ENCODE measurements around the gene P2RX7. TPM values are rescaled to one million over a fixed set of nuclear protein-coding genes. Genes with fewer than 3 reads are reported as not detected.
"Not testable (repeated sequence)": the region's sequence is repeated elsewhere in the genome, so short reads cannot be mapped to it uniquely, and the experiment has no call there.

The P2RX7 gene
- total RNA-seq, 1 experiment from 2014 or later, result 0.55 TPM

DNA sequence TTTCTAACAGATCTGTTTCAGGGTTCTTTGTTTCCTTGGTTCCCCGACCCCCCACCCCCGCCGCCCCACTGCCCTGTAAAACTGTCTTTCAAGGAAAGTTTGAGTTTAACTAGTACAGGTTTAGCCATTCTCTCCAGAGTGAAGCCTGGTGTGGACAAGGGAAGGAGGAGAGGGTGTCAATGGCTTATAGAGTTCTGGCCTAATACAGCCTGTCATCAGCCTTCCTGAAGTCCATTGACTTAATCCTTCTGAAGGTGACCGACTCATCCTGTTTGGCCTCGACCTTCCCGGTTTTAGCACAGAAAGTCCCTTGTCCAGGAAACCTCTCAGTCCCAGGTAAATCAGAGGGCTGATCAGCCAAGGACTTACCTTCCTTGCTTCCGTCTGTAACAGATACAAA lies 66.3 kb downstream of the P2RX7 start:
- ChIA-PET POLR2A (interaction anchor here (0.6 kb wide), 1 partner anchor 20 kb away, joined by 6 read pairs; no protein-coding TSS in a partner anchor), CTCF (interaction anchor here (1.0 kb wide), 1 partner anchor 40 kb away, joined by 3 read pairs; no protein-coding TSS in a partner anchor)
- DNase-seq (ENCODE audit: low spot score) (no peak), ATAC-seq (no peak)
- Mint-ChIP-seq H3K4me1 (no peaks in the 10 kb centered on the region), H3K4me3 (no peak overlapping the region), H3K27me3 (ENCODE audit: low read depth) (no peaks in the 10 kb centered on the region), H3K27ac (no peak overlapping the region), H3K9me3 (no peaks in the 10 kb centered on the region), H3K36me3 (no peaks in the 10 kb centered on the region)
- no peak for TF ChIP-seq ZNF232 (CRISPR knock-in tag; IDR thresholded peaks at IDR 0.05)
- TF ChIP-seq, protein P1, sequence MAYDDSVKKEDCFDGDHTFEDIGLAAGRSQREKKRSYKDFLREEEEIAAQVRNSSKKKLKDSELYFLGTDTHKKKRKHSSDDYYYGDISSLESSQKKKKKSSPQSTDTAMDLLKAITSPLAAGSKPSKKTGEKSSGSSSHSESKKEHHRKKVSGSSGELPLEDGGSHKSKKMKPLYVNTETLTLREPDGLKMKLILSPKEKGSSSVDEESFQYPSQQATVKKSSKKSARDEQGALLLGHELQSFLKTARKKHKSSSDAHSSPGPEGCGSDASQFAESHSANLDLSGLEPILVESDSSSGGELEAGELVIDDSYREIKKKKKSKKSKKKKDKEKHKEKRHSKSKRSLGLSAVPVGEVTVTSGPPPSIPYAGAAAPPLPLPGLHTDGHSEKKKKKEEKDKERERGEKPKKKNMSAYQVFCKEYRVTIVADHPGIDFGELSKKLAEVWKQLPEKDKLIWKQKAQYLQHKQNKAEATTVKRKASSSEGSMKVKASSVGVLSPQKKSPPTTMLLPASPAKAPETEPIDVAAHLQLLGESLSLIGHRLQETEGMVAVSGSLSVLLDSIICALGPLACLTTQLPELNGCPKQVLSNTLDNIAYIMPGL (CRISPR knock-in tag; IDR thresholded peaks at IDR 0.05), result no peak
- no peak for TF ChIP-seq FOXK1 (CRISPR knock-in tag; IDR thresholded peaks at IDR 0.05)
- no peak for TF ChIP-seq ATF3 (CRISPR knock-in tag; conservative IDR thresholded peaks at IDR 0.05)
- TF ChIP-seq NR1H2 (CRISPR knock-in tag; IDR thresholded peaks at IDR 0.05), result no peak
- no peak for TF ChIP-seq ZNF396 (CRISPR knock-in tag; IDR thresholded peaks at IDR 0.05; ENCODE audit: borderline replicate concordance)
- TF ChIP-seq, protein P2, sequence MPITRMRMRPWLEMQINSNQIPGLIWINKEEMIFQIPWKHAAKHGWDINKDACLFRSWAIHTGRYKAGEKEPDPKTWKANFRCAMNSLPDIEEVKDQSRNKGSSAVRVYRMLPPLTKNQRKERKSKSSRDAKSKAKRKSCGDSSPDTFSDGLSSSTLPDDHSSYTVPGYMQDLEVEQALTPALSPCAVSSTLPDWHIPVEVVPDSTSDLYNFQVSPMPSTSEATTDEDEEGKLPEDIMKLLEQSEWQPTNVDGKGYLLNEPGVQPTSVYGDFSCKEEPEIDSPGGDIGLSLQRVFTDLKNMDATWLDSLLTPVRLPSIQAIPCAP (CRISPR knock-in tag; IDR thresholded peaks at IDR 0.05), result no peak
- no peak for TF ChIP-seq ZNF671 (CRISPR knock-in tag; IDR thresholded peaks at IDR 0.05)
- TF ChIP-seq AR (CRISPR knock-in tag; IDR thresholded peaks at IDR 0.05), result no peak

- H3K4me1 Mint-ChIP-seq; POLR2A ChIA-PET; CTCF ChIA-PET; H3K4me3 Mint-ChIP-seq; H3K9me3 Mint-ChIP-seq; H3K27ac Mint-ChIP-seq; ATAC-seq; H3K27me3 Mint-ChIP-seq (ENCODE audit: low read depth); H3K36me3 Mint-ChIP-seq; DNase-seq (ENCODE audit: low spot score): not testable (repeated sequence)
Measured at GRCh38 chr12:121201140-121201539, 68.5 kb downstream of the P2RX7 start.

- H3K4me1 Mint-ChIP-seq, result no peaks in the 10 kb centered on the region
- H3K4me3 Mint-ChIP-seq, result no peak overlapping the region
- no peaks in the 10 kb centered on the region for H3K36me3 Mint-ChIP-seq
- DNase-seq (ENCODE audit: low spot score), result no peak
- ATAC-seq, result no peak
- no peak overlapping the region for H3K27ac Mint-ChIP-seq
- ChIA-PET POLR2A (no interaction called here), CTCF (no interaction called here)
- peaks cover under 1% of the 10 kb centered on the region; the same call in 1 of the 2 replicates for H3K27me3 Mint-ChIP-seq (ENCODE audit: low read depth)
- no peaks in the 10 kb centered on the region for H3K9me3 Mint-ChIP-seq
- TF ChIP-seq RORB (CRISPR knock-in tag; IDR thresholded peaks at IDR 0.05), result no peak
- TF ChIP-seq NR3C1 (CRISPR knock-in tag; conservative IDR thresholded peaks at IDR 0.05; ENCODE audit: low read depth), result no peak
- no peak for TF ChIP-seq NR2C2 (CRISPR knock-in tag; IDR thresholded peaks at IDR 0.05)
- no peak for TF ChIP-seq ZMAT4 (CRISPR knock-in tag; IDR thresholded peaks at IDR 0.05)
- no peak for TF ChIP-seq HMGA2 (CRISPR knock-in tag; IDR thresholded peaks at IDR 0.05)
- TF ChIP-seq AR (CRISPR knock-in tag; IDR thresholded peaks at IDR 0.05), result no peak
- TF ChIP-seq MLX (CRISPR knock-in tag; IDR thresholded peaks at IDR 0.05), result no peak
- TF ChIP-seq E2F1 (CRISPR knock-in tag; IDR thresholded peaks at IDR 0.05), result no peak
- TF ChIP-seq, protein P3, sequence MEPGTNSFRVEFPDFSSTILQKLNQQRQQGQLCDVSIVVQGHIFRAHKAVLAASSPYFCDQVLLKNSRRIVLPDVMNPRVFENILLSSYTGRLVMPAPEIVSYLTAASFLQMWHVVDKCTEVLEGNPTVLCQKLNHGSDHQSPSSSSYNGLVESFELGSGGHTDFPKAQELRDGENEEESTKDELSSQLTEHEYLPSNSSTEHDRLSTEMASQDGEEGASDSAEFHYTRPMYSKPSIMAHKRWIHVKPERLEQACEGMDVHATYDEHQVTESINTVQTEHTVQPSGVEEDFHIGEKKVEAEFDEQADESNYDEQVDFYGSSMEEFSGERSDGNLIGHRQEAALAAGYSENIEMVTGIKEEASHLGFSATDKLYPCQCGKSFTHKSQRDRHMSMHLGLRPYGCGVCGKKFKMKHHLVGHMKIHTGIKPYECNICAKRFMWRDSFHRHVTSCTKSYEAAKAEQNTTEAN (CRISPR knock-in tag; IDR thresholded peaks at IDR 0.05), result no peak
- no peak for TF ChIP-seq FOXK1 (CRISPR knock-in tag; IDR thresholded peaks at IDR 0.05)
Measured at GRCh38 chr12:121202407-121203355, 70.0 kb downstream of the P2RX7 start.
